ENCODE results near the gene INSR. TPM values are rescaled to one million over a fixed set of nuclear protein-coding genes. Genes with fewer than 3 reads are reported as not detected.

INSR gene
- total and polyA plus RNA-seq, 10 of the 15 experiments (the other 5 are each of a cell fraction or from before 2014, with no cell fraction given): 4.2 to 34.9 (median 13.6) TPM

DNA sequence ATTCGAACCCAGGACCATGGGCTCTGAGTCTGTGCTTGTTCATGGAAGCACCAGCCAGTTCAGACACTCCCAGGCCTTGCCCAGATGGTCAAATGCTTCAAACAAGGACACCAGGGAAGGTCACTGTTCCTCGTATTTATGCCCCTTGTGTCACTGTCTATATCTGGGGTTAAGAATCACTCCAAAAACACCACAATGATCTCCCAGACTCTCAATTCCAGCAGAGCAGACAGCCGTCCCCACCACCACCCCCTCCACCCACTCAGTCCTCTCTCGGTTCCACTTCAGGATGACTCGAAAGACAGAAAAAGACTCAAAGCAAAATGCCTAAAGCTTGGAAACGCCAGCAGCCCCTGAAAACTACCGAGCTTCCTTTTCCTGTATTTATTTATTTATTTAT is 79.0 kb downstream of the INSR start:
- no TSS peak for BruUV-seq (replicated peaks)
- CTCF ChIA-PET: interaction anchor here (0.6 to 1.7 kb wide), 8 partner anchors 15 to 205 kb away, joined by 3 to 4 read pairs (median 3); no protein-coding TSS in a partner anchor
- TF ChIP-seq NFIC (IDR thresholded peaks at IDR 0.05; ENCODE audit: low read depth, low read length) (peak; percentile 41; the same call in 1 of the 2 replicates), ZNF384 (IDR thresholded peaks at IDR 0.05; ENCODE audit: borderline replicate concordance, low read depth, low read length) (no peak), RELA (IDR thresholded peaks at IDR 0.05; ENCODE audit: borderline replicate concordance, partially characterized antibody) (no peak), ASH2L (IDR thresholded peaks at IDR 0.05; ENCODE audit: borderline replicate concordance, low read depth) (no peak), ATF7 (IDR thresholded peaks at IDR 0.05; ENCODE audit: low read depth) (peak; percentile 51; the same call in 1 of the 2 replicates), FOS (IDR thresholded peaks at IDR 0.05; ENCODE audit: borderline replicate concordance, extremely low read depth, insufficient read length) (no peak), EGR1 (IDR thresholded peaks at IDR 0.05; ENCODE audit: borderline replicate concordance in 1 of 2, low read depth in 2 of 2, low read length in 2 of 2) (peak in 1 of 2 experiments; percentile 97; a peak in 2 of 3 replicates), NR2C1 (IDR thresholded peaks at IDR 0.05) (no peak), NR2F1 (conservative IDR thresholded peaks at IDR 0.05) (0 out of 2 replicates have a peak, but pooled peaks have one; percentile 11), CREB1 (IDR thresholded peaks at IDR 0.05; ENCODE audit: low read depth) (no peak), GATAD2B (conservative IDR thresholded peaks at IDR 0.05; ENCODE audit: low read depth) (no peak), IKZF1 (conservative IDR thresholded peaks at IDR 0.05) (peak; percentile 22), CBX3 (IDR thresholded peaks at IDR 0.05; ENCODE audit: borderline replicate concordance, low read depth) (no peak), CBX5 (IDR thresholded peaks at IDR 0.05; ENCODE audit: low read depth) (no peak)
- TF ChIP-seq, protein P1, sequence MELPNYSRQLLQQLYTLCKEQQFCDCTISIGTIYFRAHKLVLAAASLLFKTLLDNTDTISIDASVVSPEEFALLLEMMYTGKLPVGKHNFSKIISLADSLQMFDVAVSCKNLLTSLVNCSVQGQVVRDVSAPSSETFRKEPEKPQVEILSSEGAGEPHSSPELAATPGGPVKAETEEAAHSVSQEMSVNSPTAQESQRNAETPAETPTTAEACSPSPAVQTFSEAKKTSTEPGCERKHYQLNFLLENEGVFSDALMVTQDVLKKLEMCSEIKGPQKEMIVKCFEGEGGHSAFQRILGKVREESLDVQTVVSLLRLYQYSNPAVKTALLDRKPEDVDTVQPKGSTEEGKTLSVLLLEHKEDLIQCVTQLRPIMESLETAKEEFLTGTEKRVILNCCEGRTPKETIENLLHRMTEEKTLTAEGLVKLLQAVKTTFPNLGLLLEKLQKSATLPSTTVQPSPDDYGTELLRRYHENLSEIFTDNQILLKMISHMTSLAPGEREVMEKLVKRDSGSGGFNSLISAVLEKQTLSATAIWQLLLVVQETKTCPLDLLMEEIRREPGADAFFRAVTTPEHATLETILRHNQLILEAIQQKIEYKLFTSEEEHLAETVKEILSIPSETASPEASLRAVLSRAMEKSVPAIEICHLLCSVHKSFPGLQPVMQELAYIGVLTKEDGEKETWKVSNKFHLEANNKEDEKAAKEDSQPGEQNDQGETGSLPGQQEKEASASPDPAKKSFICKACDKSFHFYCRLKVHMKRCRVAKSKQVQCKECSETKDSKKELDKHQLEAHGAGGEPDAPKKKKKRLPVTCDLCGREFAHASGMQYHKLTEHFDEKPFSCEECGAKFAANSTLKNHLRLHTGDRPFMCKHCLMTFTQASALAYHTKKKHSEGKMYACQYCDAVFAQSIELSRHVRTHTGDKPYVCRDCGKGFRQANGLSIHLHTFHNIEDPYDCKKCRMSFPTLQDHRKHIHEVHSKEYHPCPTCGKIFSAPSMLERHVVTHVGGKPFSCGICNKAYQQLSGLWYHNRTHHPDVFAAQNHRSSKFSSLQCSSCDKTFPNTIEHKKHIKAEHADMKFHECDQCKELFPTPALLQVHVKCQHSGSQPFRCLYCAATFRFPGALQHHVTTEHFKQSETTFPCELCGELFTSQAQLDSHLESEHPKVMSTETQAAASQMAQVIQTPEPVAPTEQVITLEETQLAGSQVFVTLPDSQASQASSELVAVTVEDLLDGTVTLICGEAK (IDR thresholded peaks at IDR 0.05; ENCODE audit: borderline replicate concordance): no peak
- TF ChIP-seq, protein P2, sequence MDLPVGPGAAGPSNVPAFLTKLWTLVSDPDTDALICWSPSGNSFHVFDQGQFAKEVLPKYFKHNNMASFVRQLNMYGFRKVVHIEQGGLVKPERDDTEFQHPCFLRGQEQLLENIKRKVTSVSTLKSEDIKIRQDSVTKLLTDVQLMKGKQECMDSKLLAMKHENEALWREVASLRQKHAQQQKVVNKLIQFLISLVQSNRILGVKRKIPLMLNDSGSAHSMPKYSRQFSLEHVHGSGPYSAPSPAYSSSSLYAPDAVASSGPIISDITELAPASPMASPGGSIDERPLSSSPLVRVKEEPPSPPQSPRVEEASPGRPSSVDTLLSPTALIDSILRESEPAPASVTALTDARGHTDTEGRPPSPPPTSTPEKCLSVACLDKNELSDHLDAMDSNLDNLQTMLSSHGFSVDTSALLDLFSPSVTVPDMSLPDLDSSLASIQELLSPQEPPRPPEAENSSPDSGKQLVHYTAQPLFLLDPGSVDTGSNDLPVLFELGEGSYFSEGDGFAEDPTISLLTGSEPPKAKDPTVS (IDR thresholded peaks at IDR 0.05; ENCODE audit: low read depth, low read length): no peak
- TF ChIP-seq, protein P3, sequence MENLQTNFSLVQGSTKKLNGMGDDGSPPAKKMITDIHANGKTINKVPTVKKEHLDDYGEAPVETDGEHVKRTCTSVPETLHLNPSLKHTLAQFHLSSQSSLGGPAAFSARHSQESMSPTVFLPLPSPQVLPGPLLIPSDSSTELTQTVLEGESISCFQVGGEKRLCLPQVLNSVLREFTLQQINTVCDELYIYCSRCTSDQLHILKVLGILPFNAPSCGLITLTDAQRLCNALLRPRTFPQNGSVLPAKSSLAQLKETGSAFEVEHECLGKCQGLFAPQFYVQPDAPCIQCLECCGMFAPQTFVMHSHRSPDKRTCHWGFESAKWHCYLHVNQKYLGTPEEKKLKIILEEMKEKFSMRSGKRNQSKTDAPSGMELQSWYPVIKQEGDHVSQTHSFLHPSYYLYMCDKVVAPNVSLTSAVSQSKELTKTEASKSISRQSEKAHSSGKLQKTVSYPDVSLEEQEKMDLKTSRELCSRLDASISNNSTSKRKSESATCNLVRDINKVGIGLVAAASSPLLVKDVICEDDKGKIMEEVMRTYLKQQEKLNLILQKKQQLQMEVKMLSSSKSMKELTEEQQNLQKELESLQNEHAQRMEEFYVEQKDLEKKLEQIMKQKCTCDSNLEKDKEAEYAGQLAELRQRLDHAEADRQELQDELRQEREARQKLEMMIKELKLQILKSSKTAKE (IDR thresholded peaks at IDR 0.05; ENCODE audit: low read depth, poor library complexity, severe bottlenecking): peak; percentile 56

More for the DNA sequence above, 79.0 kb downstream of the INSR start:
- H3K4me1 ChIP-seq (ENCODE audit: control insufficient read depth, insufficient read depth, low read length): peaks cover 44% of the 10 kb centered on the region
- ATAC-seq: peak; percentile 10; the same call in 2 of the 3 replicates
- no peaks in the 10 kb centered on the region for H3K27me3 ChIP-seq (replicated peaks in 1 of 2; ENCODE audit: control insufficient read depth in 2 of 2, insufficient read depth in 2 of 2, low read length in 1 of 2)
- H3K36me3 ChIP-seq (ENCODE audit: control insufficient read depth in 2 of 2, insufficient read depth in 2 of 2, low read length in 1 of 2): no peaks in the 10 kb centered on the region
- ChIA-PET POLR2A (interaction anchor here (0.5 to 1.4 kb wide), 9 partner anchors 11 to 121 kb away, joined by 3 to 9 read pairs (median 5); no protein-coding TSS in a partner anchor), SMC1A (ENCODE audit: uncharacterized antibody, unreplicated experiment) (interaction anchor here (0.8 to 2.2 kb wide), 11 partner anchors 14 to 122 kb away, joined by 3 to 10 read pairs (median 4); no protein-coding TSS in a partner anchor), RAD21 (ENCODE audit: unreplicated experiment) (interaction anchor here (0.8 to 1.9 kb wide), 10 partner anchors 11 to 125 kb away, joined by 3 to 8 read pairs (median 4); no protein-coding TSS in a partner anchor)
- peak overlapping the region; percentile 15; the same call in 1 of the 2 replicates for H3K4me2 ChIP-seq (ENCODE audit: control insufficient read depth, insufficient read depth)
- H3K27ac ChIP-seq (ENCODE audit: control insufficient read depth, insufficient read depth): peak overlapping the region; percentile 34
- intact Hi-C loops (cut with micrococcal nuclease; ENCODE audit: unreplicated experiment): no loop called here
- H3K79me2 ChIP-seq (ENCODE audit: control insufficient read depth, insufficient read depth, low read length): peaks cover 44% of the 10 kb centered on the region
- FAIRE-seq: no peak
- in situ Hi-C loops (cut with MboI): no loop called here
- H4K20me1 ChIP-seq (ENCODE audit: control insufficient read depth, insufficient read depth): no peaks in the 10 kb centered on the region
- H3K4me3 ChIP-seq: no peak overlapping the region
- no peak for DNase-seq (ENCODE audit: low read depth, low spot score)
- 11% methylated on average over 7 of the region's 7 CpGs for WGBS (ENCODE audit: insufficient coverage, insufficient replicate concordance, low lambda C conversion rate, missing lambda C conversion rate)
- no peak overlapping the region for H2AFZ ChIP-seq (ENCODE audit: control insufficient read depth, low read depth, low read length)
- no peak overlapping the region for H3K9ac ChIP-seq (ENCODE audit: control insufficient read depth, insufficient read depth, low read length)
- no peaks in the 10 kb centered on the region; the same call in 2 of the 3 replicates for H3K9me3 ChIP-seq (replicated peaks; ENCODE audit: control insufficient read depth, insufficient read depth, low read length)

Measured in GM12878 (cell line).